ENCODE measurements around the gene DLL3. TPM values are rescaled to one million over a fixed set of nuclear protein-coding genes. Genes with fewer than 3 reads are reported as not detected.
"Not testable (repeated sequence)": the region's sequence is repeated elsewhere in the genome, so short reads cannot be mapped to it uniquely, and the experiment has no call there.

Gene DLL3
- total RNA-seq, result not detected
- long read RNA-seq, result 0 reads

DNA sequence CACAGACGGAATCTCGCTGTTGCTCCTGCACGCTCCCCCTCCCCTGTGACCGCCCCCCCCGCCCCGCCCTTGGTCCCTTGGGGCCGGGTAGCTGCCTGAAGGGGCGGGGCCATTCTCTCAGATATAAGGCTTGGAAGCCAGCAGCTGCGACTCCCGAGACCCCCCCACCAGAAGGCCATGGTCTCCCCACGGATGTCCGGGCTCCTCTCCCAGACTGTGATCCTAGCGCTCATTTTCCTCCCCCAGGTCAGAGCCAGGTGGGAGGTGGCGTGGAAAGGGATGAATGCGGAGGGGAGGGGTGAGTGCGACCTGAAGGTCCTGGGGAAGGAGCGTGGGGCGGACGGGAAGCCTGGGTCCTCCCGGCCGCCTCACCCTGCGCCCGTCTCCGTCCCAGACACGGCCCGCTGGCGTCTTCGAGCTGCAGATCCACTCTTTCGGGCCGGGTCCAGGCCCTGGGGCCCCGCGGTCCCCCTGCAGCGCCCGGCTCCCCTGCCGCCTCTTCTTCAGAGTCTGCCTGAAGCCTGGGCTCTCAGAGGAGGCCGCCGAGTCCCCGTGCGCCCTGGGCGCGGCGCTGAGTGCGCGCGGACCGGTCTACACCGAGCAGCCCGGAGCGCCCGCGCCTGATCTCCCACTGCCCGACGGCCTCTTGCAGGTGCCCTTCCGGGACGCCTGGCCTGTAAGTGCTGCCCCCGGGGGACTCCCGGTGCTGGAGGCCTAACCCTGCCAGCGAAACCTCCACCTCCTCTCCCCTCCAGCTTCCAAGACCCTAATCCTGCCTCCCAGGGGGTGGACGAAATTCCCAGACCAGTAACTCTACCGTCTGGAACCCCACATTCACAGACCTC lies at the start of gene DLL3:
Gene DLL3, plus strand, starts transcription at position 150 of the 845 bp plus-strand sequence. Its CDS starts 28 bp downstream, at position 178.
- TF ChIP-seq, protein P1, sequence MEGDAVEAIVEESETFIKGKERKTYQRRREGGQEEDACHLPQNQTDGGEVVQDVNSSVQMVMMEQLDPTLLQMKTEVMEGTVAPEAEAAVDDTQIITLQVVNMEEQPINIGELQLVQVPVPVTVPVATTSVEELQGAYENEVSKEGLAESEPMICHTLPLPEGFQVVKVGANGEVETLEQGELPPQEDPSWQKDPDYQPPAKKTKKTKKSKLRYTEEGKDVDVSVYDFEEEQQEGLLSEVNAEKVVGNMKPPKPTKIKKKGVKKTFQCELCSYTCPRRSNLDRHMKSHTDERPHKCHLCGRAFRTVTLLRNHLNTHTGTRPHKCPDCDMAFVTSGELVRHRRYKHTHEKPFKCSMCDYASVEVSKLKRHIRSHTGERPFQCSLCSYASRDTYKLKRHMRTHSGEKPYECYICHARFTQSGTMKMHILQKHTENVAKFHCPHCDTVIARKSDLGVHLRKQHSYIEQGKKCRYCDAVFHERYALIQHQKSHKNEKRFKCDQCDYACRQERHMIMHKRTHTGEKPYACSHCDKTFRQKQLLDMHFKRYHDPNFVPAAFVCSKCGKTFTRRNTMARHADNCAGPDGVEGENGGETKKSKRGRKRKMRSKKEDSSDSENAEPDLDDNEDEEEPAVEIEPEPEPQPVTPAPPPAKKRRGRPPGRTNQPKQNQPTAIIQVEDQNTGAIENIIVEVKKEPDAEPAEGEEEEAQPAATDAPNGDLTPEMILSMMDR (IDR thresholded peaks at IDR 0.05), result no peak
- no peak for TF ChIP-seq POLR2A (IDR thresholded peaks at IDR 0.05)
- Histone ChIP-seq H3K27me3 (peaks cover 0 to 13% of the 10 kb centered on the region in 2 donors), H3K4me3 (no peak within 1 kb of the TSS), H3K9me3 (no peaks in the 10 kb centered on the region), H3K4me1 (peaks cover 0 to 4% (median 0%) of the 10 kb centered on the region in 4 donors), H3K36me3 (no peaks in the 10 kb centered on the region), H3K27ac (no peak within 1 kb of the TSS)
- intact Hi-C loops (cut with DNase I), result no loop called here
- peak in 2 of 4 donors; percentile 7 for ATAC-seq
- 2% methylated on average over 29 of the region's 60 CpGs for WGBS (ENCODE audit: insufficient coverage, low coverage, low lambda C conversion rate, missing lambda C conversion rate)
- no peak for DNase-seq

DNA sequence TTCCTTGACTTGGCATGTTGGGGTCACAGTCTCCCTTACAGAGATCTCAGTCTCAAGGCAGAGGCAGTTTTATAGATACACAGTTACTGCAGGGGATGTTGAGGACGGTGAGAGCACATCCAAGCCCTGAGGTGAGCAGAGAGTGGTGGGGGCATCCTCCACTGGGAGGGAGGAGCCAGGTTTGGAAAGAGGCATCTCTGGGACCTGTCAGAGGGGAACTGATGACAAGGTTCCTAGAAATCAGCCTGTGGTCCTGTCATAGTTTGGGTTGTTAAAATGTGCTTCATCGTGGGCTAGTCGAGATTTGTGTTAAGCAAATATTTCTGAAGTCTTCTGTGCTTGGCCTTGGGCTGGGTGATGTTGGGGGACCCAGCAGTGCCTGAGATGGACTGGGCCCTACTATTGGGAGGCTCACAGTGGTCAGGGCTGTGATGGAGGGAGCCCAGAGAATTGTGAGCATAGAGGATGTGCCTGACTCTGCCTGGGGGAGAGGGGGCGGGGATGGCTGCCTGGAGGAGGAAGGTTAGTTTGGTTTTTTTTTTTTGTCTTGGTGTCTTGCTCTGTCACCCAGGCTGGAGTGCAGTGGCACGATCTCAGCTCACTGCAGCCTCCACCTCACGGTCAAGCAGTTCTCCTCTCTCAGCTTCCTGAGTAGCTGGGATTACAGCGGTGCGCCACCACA lies 49.5 kb upstream of the DLL3 start:
- WGBS (ENCODE audit: insufficient coverage, low coverage, low lambda C conversion rate, missing lambda C conversion rate), result 61% methylated on average over 3 of the region's 8 CpGs

GRCh38 chr19:39451257-39451656 lies 47.5 kb upstream of the DLL3 start:
- intact Hi-C loops (cut with DNase I); H3K27me3 ChIP-seq; DNase-seq; H3K27ac ChIP-seq; H3K4me3 ChIP-seq; H3K9me3 ChIP-seq: not testable (repeated sequence)
- H3K36me3 ChIP-seq, result peaks cover 0 to 28% (median 1%) of the 10 kb centered on the region in 4 donors
- ATAC-seq, result peak; percentile 24 to 74 (median 58)
- H3K4me1 ChIP-seq, result peaks cover 0 to 39% (median 16%) of the 10 kb centered on the region in 4 donors
- WGBS (ENCODE audit: insufficient coverage, low coverage, low lambda C conversion rate, missing lambda C conversion rate), result 44% methylated on average over 8 of the region's 8 CpGs

More for the DNA sequence above, 49.5 kb upstream of the DLL3 start:
- Histone ChIP-seq H3K27me3 (no peaks in the 10 kb centered on the region), H3K27ac (no peak overlapping the region), H3K36me3 (peaks cover 0 to 20% (median 1%) of the 10 kb centered on the region in 4 donors), H3K9me3 (no peaks in the 10 kb centered on the region), H3K4me1 (peaks cover 0 to 45% (median 17%) of the 10 kb centered on the region in 4 donors), H3K4me3 (no peak overlapping the region)
- intact Hi-C loops (cut with DNase I), result no loop called here
- DNase-seq (no peak), ATAC-seq (no peak)
- no peak for TF ChIP-seq POLR2A (IDR thresholded peaks at IDR 0.05)
- TF ChIP-seq, protein P1 (IDR thresholded peaks at IDR 0.05), result no peak

GRCh38 chr19:39463403-39463802 lies 35.3 kb upstream of the DLL3 start:
- 56% methylated on average over 3 of the region's 3 CpGs for WGBS (ENCODE audit: insufficient coverage, low coverage, low lambda C conversion rate, missing lambda C conversion rate)
- H3K27me3 ChIP-seq, result no peaks in the 10 kb centered on the region
- DNase-seq (no peak), ATAC-seq (no peak)
- H3K4me3 ChIP-seq, result no peak overlapping the region
- no peaks in the 10 kb centered on the region for H3K4me1 ChIP-seq
- H3K9me3 ChIP-seq, result no peaks in the 10 kb centered on the region
- H3K36me3 ChIP-seq, result peaks cover 0 to 74% (median 33%) of the 10 kb centered on the region in 4 donors
- TF ChIP-seq, protein P1 (IDR thresholded peaks at IDR 0.05), result no peak
- TF ChIP-seq POLR2A (IDR thresholded peaks at IDR 0.05), result no peak
- no peak overlapping the region for H3K27ac ChIP-seq
- intact Hi-C loops (cut with DNase I), result no loop called here
